HG03354 (cell line): ENCODE measurements around the gene BMPR1A.
"Not testable (repeated sequence)": the region's sequence is repeated elsewhere in the genome, so short reads cannot be mapped to it uniquely, and the experiment has no call there.

Experiments used
- ATAC-seq: cut with Tn5 transposase; IDR thresholded peaks from one replicate; pipeline ENCODE4 v1.9.1; 2021; ENCODE audit warnings: mild to moderate bottlenecking; ENCODE audit not compliant: unreplicated experiment, poor library complexity, severe bottlenecking

BMPR1A gene

GRCh38 chr10:86972613-86973380 is 216.4 kb downstream of the BMPR1A start:
- ATAC-seq = no peak

GRCh38 chr10:86974484-86974883 is 218.1 kb downstream of the BMPR1A start:
- no peak for ATAC-seq

- no peak for ATAC-seq
These were observed 220.1 kb downstream of the BMPR1A start for GRCh38 chr10:86976362-86977056.

GRCh38 chr10:86978457-86978856 is 222.0 kb downstream of the BMPR1A start:
- not testable (repeated sequence) for ATAC-seq

GRCh38 chr10:86979296-86979818 is 222.9 kb downstream of the BMPR1A start:
- no peak for ATAC-seq

GRCh38 chr10:86979977-86980448 is 223.6 kb downstream of the BMPR1A start:
- ATAC-seq = no peak

- ATAC-seq = not testable (repeated sequence)
These were observed 224.6 kb downstream of the BMPR1A start for GRCh38 chr10:86981020-86981419.

- ATAC-seq = no peak
These were observed 225.3 kb downstream of the BMPR1A start for GRCh38 chr10:86981716-86982115.
